Mammary epithelial cell (primary cell): ENCODE results near the gene BCAS3.

ENCODE experiments used
- EZH2 ChIP-seq: IDR thresholded peaks from 2 replicates; pipeline ENCODE4 v1.6.1; 2012; ENCODE audit warnings: low read length, inconsistent platforms, borderline replicate concordance
- TF ChIP-seq, protein P1 (sequence below), 2 donors: IDR thresholded peaks in 1 of 2; conservative IDR thresholded peaks in 1 of 2; 2 replicates each; pipeline ENCODE4 v1.5.1; 2011 to 2012; ENCODE audit warnings: inconsistent platforms in 2 of 2, low read length in 2 of 2, mild to moderate bottlenecking in 2 of 2, control low read depth in 1 of 2, low read depth in 1 of 2; ENCODE audit not compliant: insufficient read depth in 1 of 2; ENCODE audit errors: extremely low read depth in 1 of 2

DNA sequence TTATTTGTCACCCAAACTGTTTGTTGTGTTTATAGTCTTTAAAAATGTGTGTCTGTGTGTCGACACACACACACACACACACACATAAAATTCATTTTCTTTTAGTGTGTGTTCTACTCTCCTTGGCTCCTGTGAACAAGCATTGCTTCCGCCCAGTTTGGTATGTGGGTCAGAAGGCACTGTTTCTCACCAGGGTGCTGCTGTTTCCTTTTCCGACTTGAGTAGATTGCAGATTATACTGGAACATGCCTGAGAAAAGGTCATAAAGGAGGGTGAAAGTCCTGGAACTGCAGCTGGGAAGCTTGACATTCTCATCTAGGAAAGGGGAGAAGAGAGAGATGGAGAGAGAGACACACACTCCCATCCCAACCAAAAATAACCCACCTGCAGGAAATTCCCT lies 330.3 kb downstream of the BCAS3 start:
- TF ChIP-seq, protein P1, sequence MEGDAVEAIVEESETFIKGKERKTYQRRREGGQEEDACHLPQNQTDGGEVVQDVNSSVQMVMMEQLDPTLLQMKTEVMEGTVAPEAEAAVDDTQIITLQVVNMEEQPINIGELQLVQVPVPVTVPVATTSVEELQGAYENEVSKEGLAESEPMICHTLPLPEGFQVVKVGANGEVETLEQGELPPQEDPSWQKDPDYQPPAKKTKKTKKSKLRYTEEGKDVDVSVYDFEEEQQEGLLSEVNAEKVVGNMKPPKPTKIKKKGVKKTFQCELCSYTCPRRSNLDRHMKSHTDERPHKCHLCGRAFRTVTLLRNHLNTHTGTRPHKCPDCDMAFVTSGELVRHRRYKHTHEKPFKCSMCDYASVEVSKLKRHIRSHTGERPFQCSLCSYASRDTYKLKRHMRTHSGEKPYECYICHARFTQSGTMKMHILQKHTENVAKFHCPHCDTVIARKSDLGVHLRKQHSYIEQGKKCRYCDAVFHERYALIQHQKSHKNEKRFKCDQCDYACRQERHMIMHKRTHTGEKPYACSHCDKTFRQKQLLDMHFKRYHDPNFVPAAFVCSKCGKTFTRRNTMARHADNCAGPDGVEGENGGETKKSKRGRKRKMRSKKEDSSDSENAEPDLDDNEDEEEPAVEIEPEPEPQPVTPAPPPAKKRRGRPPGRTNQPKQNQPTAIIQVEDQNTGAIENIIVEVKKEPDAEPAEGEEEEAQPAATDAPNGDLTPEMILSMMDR (conservative IDR thresholded peaks at IDR 0.05 in 1 of 2, IDR thresholded peaks at IDR 0.05 in 1 of 2; ENCODE audit: extremely low read depth in 1 of 2, insufficient read depth in 1 of 2, low read depth in 1 of 2, low read length in 2 of 2): no peak
- no peak for TF ChIP-seq EZH2
